HG02852 (cell line): Measurements from ENCODE around the gene PLEKHG3.

Experiments
- ATAC-seq: cut with Tn5 transposase; IDR thresholded peaks from one replicate; pipeline ENCODE4 v1.9.1; 2021; ENCODE audit warnings: mild to moderate bottlenecking, moderate library complexity; ENCODE audit not compliant: unreplicated experiment

PLEKHG3 gene

DNA sequence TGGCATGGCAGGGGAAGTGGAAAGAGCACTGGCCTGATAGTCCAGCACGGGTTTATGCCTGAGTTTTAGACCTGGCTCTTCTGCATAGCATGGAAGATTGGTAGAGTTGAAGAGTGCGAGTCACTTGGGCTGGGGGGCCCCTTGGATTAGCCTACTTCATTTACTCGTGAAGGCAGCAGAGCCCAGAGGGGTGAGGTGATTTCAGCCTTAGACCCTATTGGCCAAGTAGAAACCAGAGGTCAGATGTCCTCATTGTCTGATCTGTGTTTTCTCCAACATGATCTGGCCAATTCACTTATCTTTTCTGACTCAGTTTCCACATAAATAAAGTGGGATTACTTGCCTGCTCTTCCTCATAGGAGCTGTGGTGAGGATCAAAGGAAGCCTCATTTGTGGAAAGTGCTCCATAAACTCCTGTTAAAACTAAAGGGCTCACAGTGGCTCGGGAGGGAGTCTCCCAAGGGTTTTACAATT lies 1.9 kb downstream of the PLEKHG3 start:
- no peak for ATAC-seq

DNA sequence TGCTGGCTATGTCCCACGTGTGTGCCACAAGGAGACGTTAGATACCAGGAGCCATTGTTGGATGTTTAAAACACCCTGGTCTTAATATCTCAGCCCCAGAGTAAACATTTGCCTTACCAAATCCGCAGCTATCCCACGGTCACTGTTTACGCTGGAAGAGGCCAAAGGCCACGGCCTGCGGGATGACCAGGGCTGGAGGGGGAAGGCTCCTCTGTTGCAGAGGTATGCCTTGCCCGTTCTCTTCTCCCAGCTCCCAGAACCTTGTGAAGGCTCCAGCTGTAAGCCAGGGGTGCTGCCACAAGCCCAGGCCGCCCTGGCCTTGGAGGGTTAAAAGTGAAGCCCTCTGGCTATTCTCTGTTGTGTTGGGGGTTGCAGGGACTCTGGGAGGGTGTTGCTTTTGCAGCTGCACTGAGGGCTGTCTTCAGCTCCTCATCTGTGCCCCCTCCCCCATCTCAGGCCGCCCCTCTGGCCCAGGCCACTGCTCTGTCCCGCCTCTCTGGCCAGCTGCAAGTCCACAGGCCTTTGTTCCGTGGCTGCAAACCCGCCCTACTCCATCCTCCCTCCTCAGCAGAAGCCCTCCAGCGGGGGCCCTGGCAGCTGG lies 2.5 kb downstream of the PLEKHG3 start:
- ATAC-seq: no peak

DNA sequence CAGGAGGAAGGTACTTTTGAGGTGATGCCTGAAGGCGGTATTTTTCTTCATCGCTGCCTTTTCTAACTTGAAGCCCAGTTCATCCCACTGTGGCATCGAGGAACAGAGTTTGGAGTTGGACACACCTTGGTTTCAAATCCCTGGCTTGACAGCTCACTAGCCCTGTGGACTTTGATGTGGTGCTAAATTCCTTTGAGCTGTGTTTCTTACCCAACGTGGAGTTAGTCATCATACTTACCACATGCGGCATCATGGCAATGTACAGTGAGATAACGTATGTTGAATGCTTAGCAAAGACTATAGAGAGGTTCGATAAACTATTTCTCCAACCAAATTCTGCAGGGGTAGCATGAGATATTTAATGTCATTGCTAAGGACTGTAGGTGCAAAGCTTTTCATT lies 3.4 kb downstream of the PLEKHG3 start:
- ATAC-seq: no peak

DNA sequence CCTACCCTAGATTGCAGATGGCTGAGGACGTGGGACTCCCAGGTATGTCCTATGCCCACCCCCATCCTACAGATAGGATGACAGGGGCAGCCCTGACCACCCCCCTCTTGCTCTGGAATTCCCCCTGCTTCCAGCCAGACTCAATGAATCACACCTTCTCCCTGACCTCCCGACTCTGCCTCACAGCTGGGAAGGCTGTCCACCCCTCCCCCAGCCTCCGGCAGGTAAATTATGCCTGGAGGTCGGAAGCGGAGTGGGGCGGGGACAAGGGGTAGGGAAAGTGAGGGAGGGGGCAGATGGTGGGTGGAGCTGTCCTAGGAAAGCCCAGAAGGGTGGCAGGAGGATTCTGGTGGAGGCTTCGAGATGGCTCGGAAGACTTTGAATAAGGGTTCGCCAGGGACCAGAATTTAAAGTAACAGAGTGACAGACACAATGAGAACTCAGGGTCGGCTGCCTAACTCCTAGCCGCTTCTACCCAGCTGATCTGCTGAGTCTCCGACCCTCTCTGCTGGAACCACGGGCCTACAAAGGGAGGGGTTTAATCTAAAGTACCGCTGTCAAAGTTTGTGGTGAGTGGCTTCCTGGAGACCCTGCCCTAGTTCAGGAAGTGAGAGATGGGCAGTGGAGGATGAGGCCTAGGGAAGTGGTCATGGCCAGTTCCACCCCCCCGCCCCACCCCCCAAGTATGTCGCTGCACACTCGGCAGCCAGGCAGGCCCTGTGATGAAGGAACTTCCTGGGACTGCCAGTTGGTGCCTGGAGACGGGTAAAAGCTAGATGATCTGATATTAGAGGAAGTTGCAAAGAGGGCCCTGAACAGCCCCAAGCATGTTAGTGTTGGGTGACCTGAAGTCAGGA lies 4.2 kb downstream of the PLEKHG3 start:
- no peak for ATAC-seq

DNA sequence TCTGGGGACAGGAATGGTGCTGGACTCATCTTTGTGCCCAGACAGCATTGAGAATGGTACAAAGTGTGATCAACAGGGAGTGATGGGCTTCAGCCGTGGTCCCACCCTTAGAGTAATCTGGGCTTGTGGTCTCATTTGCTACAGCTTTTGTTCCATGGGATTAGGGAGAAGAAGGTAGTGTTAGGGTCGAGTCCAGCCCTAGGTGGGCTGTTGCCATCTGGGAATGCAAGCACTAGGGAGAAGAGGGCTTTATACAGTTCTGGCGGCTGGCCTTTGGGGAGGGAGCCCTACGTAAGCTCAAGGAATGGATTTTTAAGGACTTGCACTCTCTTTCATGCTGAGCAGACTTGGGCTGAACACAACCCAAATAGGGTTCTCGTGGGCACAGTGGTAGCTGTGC lies 4.9 kb downstream of the PLEKHG3 start:
- ATAC-seq: no peak

DNA sequence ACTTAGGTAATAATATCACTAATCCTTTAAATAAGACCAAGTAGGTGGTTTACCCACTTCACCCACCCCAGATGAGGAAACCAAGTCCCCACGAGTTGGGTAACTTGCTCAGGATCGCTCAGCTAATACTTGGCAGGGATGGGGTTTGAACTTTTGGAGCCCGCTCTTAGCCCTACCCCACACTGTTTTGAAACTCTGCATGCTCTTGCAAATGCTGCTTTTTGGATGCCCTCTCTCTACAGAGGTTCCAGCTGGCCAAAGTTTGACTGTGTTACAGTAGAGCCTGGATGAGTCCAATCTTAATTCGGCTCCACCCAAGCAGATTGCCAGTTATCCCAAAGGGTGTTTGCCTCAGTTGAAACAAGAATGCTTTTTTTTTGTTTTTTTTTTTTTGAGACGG lies 6.8 kb downstream of the PLEKHG3 start:
- no peak for ATAC-seq

DNA sequence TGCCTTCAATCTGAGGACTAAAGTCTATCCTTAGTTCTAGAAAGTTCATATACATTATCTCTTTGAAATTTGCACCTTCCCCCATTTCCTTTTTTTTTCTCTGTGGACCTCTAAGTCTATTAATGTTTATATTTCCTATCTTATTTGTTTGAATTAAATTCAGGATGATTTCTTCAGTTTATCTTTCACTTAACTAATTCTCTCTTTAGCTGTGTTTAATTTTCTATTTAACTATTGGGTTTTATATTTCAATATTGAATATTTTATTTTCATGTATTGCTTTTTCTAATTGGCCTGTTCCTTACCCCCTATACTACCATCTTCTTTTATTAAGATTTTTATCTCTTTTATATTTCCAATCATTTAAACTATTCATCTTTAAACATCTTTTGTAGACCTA lies 9.5 kb downstream of the PLEKHG3 start:
- ATAC-seq: no peak

DNA sequence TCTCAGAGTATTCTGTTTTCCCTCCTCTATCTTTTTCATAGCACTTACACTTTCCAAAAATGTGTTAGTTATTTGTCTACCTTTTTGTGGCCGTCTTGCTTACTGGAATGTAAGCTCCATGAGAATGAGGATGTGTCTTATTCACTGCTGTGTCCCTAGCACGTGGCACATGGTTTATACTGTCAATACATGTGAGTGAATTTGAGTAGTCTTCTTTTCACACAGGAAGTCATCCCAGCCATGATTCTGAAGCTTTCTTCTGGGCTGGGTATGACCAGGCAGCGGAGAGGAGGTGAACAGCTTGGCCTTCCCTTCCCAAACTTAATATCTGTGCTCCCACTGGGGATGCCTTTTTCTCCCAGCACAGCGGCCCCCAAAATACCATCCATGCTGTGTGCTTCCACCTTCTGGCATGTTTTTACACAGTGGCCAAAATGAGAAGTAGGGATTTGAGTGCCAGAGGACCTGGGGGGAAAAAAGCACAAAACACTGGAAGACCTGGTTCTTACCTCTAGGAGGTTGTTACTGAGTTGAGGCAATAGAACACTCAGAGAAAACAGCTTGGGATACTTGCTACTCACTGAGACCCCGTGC lies 10.3 kb downstream of the PLEKHG3 start:
- no peak for ATAC-seq

DNA sequence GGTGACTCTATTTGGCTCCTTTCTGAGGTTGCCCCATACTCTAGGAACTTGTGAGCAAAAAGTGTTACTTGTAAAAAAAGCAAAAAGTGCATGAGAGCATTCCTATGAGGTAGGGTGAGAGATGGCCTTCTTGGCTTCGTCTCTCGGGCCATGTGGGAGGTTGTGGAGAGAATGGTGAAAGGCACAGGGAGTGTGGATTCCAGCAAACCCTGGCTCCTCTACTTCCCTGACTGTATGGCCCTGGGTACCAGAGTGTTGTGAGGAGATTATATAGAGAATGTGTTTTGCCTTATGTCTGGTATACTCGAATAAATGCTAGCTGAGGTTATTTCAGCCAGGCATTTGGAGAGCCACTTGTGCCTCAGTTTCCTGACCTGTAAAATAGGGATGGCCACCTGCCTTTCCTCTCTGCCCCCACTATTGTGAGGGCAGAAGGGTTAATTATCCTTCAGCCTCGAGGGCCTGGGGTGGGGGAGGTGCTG lies 11.0 kb downstream of the PLEKHG3 start:
- no peak for ATAC-seq

DNA sequence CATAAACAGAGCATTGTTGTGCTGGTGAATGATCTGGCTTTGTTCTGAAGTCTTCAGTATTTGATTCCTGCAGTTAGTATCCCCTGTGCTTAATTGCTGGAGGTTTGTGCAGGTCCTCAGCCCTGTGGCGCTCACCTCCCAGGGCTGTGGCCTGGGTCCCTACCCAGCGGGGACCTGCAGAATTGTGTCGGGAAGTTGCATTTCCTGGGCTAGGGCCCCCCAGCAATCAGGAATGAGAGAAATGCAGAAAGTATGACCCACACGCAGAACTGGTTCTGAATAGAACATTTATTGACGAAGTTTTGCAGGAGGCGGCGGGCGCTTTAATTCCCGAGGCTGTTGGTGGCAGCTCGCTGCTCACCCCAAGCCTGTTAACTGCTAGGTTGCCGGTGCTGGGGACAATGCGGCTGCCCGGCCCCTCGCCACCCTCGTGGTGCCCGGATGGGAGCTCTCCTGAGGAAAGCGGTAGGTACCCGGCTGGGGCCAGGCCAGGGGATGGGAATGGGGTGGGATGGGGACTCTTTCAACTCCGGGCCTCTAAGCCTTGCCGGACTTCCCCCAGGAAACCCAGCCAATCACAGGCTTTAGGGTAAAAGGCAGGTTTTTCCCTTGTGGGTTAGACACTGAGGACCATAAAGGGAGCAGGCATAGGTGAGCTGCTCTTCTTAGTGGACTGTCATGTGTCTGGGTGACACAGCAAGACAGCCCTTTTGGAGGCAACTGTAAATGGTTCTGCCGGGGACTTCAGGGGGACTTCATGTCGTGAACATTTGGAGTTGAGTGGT lies 11.6 kb downstream of the PLEKHG3 start:
- ATAC-seq: no peak

DNA sequence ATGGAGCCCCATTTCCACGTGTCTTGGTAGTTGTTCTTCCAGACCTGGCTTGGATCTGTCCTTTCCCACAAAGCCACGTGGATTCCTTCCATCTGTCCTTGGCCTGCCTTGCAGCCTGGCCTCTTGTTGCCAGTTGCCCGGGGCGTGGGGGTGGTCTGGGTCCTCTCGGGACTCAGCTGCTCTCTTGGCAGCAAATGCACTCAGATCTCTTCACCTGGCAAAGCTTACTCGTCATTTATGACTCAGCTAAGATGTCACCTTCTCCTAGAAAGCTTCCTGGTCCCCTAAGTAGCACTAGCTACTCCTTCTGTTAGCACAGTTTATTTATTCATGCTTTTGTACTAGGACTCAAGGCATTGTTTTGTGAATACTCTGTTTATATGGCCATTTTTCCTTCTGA lies 13.6 kb downstream of the PLEKHG3 start:
- ATAC-seq: no peak

DNA sequence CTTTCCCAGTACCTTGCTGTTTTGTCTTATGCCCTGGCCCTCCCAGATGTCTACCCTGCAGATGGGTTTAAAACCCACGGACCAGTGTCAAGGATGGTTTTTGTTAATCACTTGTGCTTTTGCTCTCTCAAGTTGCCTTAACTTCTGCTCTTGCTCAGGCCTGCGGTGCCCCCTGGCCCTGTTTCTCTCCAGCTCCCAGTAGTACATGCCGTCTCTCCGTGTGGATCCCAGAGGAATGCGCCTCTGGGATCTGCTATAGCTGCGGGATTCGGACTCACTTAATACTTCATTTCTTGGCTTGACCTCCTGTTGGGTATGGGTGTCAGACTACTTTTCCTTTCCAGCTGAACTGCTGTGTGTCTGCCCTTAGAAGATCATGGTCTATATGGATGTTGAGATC lies 14.5 kb downstream of the PLEKHG3 start:
- ATAC-seq: no peak

DNA sequence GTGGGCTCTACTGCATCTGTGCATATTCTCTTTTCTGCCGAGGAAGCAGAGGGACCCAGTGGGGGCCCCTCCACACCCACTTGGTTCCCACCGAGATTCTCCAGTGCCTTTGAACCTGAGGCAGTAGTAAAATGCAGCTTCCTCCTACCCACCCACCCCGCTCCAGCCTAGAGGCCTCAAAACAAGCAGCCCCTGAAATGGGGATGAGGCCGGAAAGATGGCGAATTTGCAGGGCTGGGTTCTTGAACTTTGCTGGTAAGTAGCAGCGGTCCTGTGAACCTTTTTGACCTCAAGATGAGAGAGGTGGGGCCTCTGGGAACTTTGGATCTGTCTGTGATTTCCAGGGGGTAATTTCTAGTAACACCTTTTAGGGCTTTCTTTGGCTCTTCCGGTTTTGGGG lies 15.4 kb downstream of the PLEKHG3 start:
- no peak for ATAC-seq

DNA sequence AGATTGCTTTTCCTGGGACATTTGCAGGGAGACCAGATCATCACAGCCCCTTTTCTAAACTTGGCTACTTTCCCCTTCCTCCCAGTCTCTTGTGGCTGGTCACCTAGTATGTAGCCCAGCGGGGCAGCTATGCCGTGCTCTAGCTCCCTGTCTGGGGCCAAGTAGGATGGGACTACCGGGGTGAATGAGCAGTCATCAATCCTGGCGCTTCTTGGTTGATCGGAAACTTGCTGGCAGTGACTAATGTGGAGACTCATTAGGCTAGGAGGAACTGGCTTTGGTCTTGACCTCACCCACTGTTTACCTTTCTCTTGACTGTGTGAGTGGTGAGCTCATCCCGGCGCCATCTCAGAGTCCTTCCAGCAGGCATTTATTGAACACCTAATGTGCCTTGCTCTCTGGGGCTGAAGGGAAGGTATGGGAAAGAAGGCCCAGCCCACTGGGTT lies 15.9 kb downstream of the PLEKHG3 start:
- no peak for ATAC-seq

DNA sequence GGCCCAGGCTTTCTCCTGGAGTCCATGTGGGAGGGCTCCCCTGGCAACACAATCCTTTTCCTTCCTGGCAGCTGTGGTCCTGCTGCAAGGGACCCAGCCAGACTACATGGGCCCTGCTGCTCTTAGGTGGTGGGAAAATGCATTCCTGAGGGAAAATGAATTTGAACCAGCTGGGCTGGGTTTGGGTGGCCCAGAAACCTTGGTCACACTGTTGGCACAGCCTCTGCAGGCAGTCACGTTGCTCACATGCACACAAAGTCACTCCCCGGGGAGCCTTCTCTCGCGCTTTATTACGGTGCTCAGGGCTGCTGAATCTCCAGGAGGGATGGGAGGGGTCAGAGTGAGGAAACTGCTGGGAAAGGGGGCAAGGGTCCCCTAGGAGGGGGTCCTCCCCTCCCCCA lies 17.2 kb downstream of the PLEKHG3 start:
- ATAC-seq: no peak

DNA sequence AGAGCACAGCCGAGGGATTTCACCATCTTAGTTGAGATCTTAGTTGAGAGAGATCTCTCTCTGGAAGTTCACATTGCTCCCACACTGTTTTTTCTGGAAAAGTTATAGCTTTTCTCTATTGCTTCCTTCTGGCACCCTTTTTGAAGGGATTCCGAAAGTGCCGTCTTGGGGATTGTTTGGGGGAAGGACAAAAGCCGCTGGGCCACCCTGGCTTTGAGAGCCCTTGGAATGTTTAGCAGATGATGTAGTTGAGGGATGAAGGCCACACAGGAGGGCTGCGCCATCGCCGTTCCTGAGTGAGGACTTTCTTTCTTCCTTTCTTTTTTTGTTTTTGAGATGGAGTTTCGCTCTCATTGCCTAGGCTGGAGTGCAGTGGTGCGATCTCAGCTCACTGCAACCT lies 17.7 kb downstream of the PLEKHG3 start:
- no peak for ATAC-seq

DNA sequence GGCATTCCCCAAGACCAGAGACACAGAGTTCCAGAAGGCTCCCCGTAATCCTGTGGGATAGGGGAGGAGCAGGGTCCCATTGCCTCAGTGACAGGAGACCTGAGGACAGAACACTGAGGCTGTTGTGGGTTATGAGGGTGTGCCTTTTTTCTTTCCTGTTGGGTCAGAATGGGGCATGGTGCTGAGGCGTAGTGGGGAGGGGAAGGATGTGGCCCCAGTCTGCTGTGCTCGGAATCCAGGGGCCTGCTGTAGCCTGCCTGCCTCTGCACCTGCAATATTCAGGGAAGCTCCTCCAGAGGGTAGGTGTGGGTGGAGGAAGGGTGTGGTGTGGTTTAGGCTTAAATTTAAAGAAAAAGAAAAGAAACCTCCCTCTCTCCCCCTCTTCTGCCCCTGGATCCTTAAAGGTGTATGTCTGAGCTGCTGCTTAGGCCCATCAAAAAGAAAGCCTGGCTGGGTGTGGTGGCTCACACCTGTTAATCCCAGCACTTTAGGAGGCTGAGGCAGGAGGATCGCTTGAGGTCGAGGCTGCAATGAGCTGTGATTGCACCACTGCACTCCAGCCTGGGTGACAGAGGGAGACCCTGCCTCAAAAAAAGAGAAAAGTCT lies 18.7 kb downstream of the PLEKHG3 start:
- no peak for ATAC-seq

DNA sequence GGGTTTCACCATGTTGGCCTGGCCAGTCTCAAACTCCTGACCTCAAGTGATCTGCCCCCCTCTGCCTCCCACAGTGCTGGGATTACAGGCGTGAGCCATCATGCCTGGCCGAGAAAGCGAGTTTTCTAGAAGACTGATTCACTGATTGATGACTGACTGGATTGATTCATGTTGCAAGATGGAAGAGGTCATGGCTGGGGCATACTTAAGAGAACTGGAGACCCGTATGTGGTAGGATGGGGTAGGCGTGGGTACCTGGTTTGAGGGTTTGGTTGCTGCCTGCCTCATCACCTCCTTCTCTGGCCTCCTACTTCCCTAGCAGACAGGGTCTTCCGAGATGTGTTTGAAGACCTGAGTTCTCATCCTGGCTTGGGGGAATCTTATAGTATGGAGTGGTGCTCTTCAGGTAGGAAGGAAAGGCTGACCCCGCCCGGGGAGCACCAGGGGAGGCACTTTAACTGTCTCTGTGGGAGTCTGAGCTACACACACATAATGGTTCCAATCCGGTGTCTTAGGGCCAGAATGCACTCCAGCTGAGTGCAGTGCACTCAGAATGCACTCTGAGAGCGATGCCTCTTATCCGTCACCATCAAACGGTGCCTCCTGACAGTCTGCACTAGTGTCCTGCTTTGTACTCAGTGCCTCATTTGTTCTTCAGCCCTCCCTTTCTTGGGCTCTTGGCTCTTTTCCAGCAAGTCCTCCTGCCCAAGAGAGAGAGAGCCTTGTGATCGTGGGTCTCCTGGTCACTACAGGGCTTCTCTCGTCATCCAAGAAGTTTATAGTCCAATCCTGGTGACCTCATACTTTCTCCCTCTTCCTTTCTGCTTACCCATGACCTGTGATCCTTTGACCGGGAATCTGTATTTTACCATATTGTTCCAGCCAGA lies 19.7 kb downstream of the PLEKHG3 start:
- ATAC-seq: no peak

DNA sequence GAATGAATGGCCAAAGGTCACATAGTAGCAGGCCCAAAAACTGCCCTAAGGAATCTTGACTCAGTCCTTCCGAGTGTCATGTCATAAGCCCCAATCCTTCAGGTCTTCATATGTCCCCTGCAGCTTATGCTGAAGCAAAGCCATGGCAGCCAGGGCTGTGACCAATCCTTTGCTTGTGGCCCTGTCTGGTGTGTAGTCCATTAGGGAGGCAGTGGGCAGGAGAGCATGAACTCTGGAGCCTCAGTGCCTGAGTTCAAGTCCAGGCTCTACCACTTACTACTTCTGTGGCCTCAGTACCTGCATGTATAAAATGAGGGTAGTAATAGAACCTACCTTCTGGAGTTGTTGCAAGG lies 20.3 kb downstream of the PLEKHG3 start:
- ATAC-seq: no peak

DNA sequence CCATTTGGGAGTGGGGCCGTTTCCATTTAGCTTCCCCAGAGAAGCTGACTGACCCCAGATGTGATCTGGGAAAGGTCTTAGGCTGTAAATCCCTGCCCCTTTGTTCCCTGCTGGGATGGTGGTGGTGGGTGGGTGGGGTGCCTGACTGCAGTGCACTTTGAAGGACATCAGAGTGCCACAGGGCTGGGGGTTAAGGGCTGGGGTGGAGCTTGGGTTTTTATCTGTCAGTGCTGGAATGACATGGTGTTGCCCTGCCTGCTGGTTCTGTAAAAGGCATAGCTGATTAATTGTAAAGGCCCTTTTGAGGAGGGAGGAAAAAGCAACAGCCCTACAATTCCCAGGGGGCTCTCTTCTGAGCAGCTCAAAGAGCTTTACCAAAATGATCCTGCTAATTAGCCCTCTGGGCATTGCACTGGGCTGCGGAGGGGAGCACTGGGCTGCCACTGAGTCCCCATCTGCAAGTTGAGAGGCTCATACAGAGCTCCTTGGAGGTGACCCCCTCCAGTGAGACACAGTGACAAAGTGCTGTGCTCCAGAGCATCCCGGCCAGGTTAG lies 21.1 kb downstream of the PLEKHG3 start:
- ATAC-seq: no peak
